ENCODE results near the gene NNT. TPM values are rescaled to one million over a fixed set of nuclear protein-coding genes. Genes with fewer than 3 reads are reported as not detected.

NNT gene
- total and polyA plus RNA-seq, 2 experiments from 2014 or later = 55.3 to 102 TPM

DNA sequence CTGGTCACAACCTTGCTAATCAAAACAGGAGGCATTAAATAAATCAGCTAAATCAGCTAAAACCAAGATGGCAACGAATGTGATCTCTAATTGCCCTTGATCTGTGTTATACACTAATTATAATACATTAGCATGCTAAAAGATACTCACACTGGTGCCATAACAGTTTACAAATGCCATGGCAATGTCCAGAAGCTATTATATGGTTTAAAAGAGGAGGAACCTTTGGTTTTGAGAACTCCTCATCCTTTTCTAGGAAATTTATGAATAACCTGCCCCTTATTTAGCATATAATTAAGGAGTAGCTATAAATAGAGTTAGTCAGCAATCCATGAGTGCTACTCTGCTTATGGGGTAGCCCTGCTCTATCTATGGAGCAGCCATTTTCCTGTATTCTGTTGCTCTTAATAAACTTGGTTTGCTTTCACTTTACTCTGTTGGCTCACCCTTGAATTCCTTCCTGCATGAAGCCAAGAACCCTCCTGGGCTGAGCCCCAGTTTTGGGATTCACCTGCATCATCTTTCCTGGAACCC lies 18.7 kb upstream of the NNT start:
- no peaks in the 10 kb centered on the region for H3K4me1 ChIP-seq (ENCODE audit: insufficient read depth)
- WGBS (ENCODE audit: low lambda C conversion rate, missing lambda C conversion rate) = 88% methylated on average over 1 of the region's 1 CpG
- no peaks in the 10 kb centered on the region for H3K9me3 ChIP-seq (ENCODE audit: low read depth)
- H3K27me3 ChIP-seq = no peaks in the 10 kb centered on the region
- H4K20me1 ChIP-seq (ENCODE audit: insufficient read depth, poor library complexity, severe bottlenecking) = no peaks in the 10 kb centered on the region
- no peak overlapping the region for H2AFZ ChIP-seq
- TF ChIP-seq EZH2 (IDR thresholded peaks at IDR 0.05; ENCODE audit: borderline replicate concordance) = no peak
- no peak for TF ChIP-seq EZH2phosphoT487 (IDR thresholded peaks at IDR 0.05; ENCODE audit: low read depth, severe bottlenecking, unreplicated experiment)
- TF ChIP-seq, protein P1, sequence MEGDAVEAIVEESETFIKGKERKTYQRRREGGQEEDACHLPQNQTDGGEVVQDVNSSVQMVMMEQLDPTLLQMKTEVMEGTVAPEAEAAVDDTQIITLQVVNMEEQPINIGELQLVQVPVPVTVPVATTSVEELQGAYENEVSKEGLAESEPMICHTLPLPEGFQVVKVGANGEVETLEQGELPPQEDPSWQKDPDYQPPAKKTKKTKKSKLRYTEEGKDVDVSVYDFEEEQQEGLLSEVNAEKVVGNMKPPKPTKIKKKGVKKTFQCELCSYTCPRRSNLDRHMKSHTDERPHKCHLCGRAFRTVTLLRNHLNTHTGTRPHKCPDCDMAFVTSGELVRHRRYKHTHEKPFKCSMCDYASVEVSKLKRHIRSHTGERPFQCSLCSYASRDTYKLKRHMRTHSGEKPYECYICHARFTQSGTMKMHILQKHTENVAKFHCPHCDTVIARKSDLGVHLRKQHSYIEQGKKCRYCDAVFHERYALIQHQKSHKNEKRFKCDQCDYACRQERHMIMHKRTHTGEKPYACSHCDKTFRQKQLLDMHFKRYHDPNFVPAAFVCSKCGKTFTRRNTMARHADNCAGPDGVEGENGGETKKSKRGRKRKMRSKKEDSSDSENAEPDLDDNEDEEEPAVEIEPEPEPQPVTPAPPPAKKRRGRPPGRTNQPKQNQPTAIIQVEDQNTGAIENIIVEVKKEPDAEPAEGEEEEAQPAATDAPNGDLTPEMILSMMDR (IDR thresholded peaks at IDR 0.05; ENCODE audit: poor library complexity) = no peak
- H3K79me2 ChIP-seq = no peaks in the 10 kb centered on the region
- no peaks in the 10 kb centered on the region for H3K36me3 ChIP-seq (replicated peaks; ENCODE audit: insufficient read depth, low read depth)
- no peak overlapping the region for H3K4me3 ChIP-seq
- DNase-seq (ENCODE audit: low spot score) = no peak
- H3K27ac ChIP-seq = no peak overlapping the region
- H3K4me2 ChIP-seq = no peak overlapping the region
- H3K9me2 ChIP-seq (replicated peaks; ENCODE audit: insufficient read depth) = no peaks in the 10 kb centered on the region

DNA sequence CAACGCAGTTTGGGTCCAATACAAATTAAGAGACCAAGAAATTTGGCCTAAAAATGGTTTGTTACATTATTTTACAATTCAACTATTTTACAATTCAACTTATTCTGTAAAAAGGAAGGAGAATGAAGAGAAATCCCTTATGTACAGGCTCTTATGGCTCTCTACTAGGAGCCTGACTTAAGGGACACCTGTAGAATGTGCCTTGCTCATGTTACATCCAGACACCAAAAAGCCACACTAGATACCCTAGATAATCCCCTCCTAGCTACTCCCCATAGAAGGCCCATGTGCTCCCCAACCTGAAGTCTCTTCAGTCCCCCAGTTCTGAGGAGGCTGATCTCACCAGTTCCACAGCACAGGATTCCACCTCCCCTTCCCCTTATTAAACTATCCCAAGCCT lies 14.1 kb upstream of the NNT start:
- DNase-seq (ENCODE audit: low spot score) = no peak
- Histone ChIP-seq H3K4me1 (ENCODE audit: insufficient read depth) (no peaks in the 10 kb centered on the region), H3K27me3 (no peaks in the 10 kb centered on the region), H3K79me2 (no peaks in the 10 kb centered on the region), H3K4me2 (no peak overlapping the region), H4K20me1 (ENCODE audit: insufficient read depth, poor library complexity, severe bottlenecking) (no peaks in the 10 kb centered on the region), H3K9me2 (replicated peaks; ENCODE audit: insufficient read depth) (no peaks in the 10 kb centered on the region), H2AFZ (no peak overlapping the region), H3K36me3 (replicated peaks; ENCODE audit: insufficient read depth, low read depth) (no peaks in the 10 kb centered on the region), H3K27ac (no peak overlapping the region), H3K9me3 (ENCODE audit: low read depth) (no peaks in the 10 kb centered on the region), H3K4me3 (no peak overlapping the region)
- WGBS (ENCODE audit: low lambda C conversion rate, missing lambda C conversion rate) = 48% methylated on average over 1 of the region's 1 CpG
- TF ChIP-seq EZH2 (IDR thresholded peaks at IDR 0.05; ENCODE audit: borderline replicate concordance) (no peak), EZH2phosphoT487 (IDR thresholded peaks at IDR 0.05; ENCODE audit: low read depth, severe bottlenecking, unreplicated experiment) (no peak)
- TF ChIP-seq, protein P1 (IDR thresholded peaks at IDR 0.05; ENCODE audit: poor library complexity) = no peak

DNA sequence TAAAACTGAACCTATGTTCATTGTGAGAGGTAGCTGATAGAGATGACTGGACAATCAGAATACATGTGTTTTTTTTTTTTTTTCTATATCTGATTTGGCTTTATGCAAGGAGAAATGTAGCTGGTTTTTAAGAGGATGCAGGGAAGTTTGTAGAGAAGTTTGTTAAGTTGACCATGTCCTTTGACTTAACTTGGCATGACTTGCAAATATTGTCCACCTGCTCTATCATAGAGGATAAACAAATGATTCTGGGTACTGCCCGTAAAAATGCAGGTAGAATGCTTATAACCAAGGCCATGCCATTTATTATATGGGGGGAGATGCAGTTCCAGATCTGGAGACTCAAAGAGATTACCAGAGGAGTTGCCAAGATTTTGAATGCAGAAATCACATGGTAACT lies 13.7 kb upstream of the NNT start:
- Histone ChIP-seq H3K9me3 (ENCODE audit: low read depth) (no peaks in the 10 kb centered on the region), H3K9me2 (replicated peaks; ENCODE audit: insufficient read depth) (no peaks in the 10 kb centered on the region), H2AFZ (no peak overlapping the region), H4K20me1 (ENCODE audit: insufficient read depth, poor library complexity, severe bottlenecking) (no peaks in the 10 kb centered on the region), H3K27me3 (no peaks in the 10 kb centered on the region), H3K4me1 (ENCODE audit: insufficient read depth) (no peaks in the 10 kb centered on the region), H3K36me3 (replicated peaks; ENCODE audit: insufficient read depth, low read depth) (no peaks in the 10 kb centered on the region), H3K4me2 (no peak overlapping the region), H3K4me3 (no peak overlapping the region), H3K79me2 (no peaks in the 10 kb centered on the region), H3K27ac (no peak overlapping the region)
- TF ChIP-seq EZH2phosphoT487 (IDR thresholded peaks at IDR 0.05; ENCODE audit: low read depth, severe bottlenecking, unreplicated experiment) (no peak), EZH2 (IDR thresholded peaks at IDR 0.05; ENCODE audit: borderline replicate concordance) (no peak)
- TF ChIP-seq, protein P1 (IDR thresholded peaks at IDR 0.05; ENCODE audit: poor library complexity) = no peak
- DNase-seq (ENCODE audit: low spot score) = no peak
- 100% methylated on average over 1 of the region's 1 CpG for WGBS (ENCODE audit: low lambda C conversion rate, missing lambda C conversion rate)

DNA sequence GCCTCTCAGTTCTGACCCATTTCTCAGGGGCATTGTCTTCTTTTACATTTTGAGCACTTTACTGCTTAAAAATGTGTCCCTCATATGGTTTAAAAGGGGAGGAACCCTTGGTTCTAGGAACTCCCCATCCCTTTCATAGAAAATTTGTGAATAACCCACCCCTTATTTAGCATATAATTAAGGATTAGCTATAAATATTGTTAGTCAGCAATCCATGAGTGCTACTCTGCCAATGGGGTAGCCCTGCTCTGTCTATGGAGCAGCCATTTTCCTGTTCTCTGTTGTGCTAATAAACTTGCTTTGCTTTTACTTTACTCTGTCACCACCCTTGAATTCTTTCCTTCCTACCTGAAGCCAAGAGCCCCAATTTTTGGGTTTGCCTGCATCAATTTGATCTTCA lies 12.3 kb upstream of the NNT start:
- Histone ChIP-seq H3K36me3 (replicated peaks; ENCODE audit: insufficient read depth, low read depth) (no peaks in the 10 kb centered on the region), H3K79me2 (no peaks in the 10 kb centered on the region), H3K27me3 (no peaks in the 10 kb centered on the region), H2AFZ (no peak overlapping the region), H3K9me3 (ENCODE audit: low read depth) (no peaks in the 10 kb centered on the region), H3K4me2 (no peak overlapping the region), H3K27ac (no peak overlapping the region), H3K4me3 (no peak overlapping the region), H3K4me1 (ENCODE audit: insufficient read depth) (no peaks in the 10 kb centered on the region), H4K20me1 (ENCODE audit: insufficient read depth, poor library complexity, severe bottlenecking) (no peaks in the 10 kb centered on the region), H3K9me2 (replicated peaks; ENCODE audit: insufficient read depth) (no peaks in the 10 kb centered on the region)
- TF ChIP-seq EZH2phosphoT487 (IDR thresholded peaks at IDR 0.05; ENCODE audit: low read depth, severe bottlenecking, unreplicated experiment) (no peak), EZH2 (IDR thresholded peaks at IDR 0.05; ENCODE audit: borderline replicate concordance) (no peak)
- TF ChIP-seq, protein P1 (IDR thresholded peaks at IDR 0.05; ENCODE audit: poor library complexity) = no peak
- no peak for DNase-seq (ENCODE audit: low spot score)
